ENCODE measurements around the gene CLDND2.

GRCh38 chr19:51319649-51320279, 49.0 kb downstream of the CLDND2 start:
- TF ChIP-seq POLR2A (IDR thresholded peaks at IDR 0.05) (no peak), CTCF (IDR thresholded peaks at IDR 0.05) (no peak)
